ENCODE data around the gene ITGA2. TPM values are rescaled to one million over a fixed set of nuclear protein-coding genes. Genes with fewer than 3 reads are reported as not detected.

The ITGA2 gene
- total and polyA plus RNA-seq, 2 donors (not counting 1 experiment from before 2014, with no cell fraction given), result not detected

- TF ChIP-seq, protein P1, sequence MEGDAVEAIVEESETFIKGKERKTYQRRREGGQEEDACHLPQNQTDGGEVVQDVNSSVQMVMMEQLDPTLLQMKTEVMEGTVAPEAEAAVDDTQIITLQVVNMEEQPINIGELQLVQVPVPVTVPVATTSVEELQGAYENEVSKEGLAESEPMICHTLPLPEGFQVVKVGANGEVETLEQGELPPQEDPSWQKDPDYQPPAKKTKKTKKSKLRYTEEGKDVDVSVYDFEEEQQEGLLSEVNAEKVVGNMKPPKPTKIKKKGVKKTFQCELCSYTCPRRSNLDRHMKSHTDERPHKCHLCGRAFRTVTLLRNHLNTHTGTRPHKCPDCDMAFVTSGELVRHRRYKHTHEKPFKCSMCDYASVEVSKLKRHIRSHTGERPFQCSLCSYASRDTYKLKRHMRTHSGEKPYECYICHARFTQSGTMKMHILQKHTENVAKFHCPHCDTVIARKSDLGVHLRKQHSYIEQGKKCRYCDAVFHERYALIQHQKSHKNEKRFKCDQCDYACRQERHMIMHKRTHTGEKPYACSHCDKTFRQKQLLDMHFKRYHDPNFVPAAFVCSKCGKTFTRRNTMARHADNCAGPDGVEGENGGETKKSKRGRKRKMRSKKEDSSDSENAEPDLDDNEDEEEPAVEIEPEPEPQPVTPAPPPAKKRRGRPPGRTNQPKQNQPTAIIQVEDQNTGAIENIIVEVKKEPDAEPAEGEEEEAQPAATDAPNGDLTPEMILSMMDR (IDR thresholded peaks at IDR 0.05), result no peak
- TF ChIP-seq EZH2 (IDR thresholded peaks at IDR 0.05; ENCODE audit: borderline replicate concordance, insufficient read depth, low read depth, low read length, poor library complexity, severe bottlenecking), result no peak
- Histone ChIP-seq H3K79me2 (ENCODE audit: control insufficient read depth, insufficient read depth, low read length) (no peaks in the 10 kb centered on the region), H3K27ac (ENCODE audit: low read length in 2 of 2) (no peak overlapping the region), H2AFZ (ENCODE audit: insufficient read depth, low read depth, low read length, poor library complexity, severe bottlenecking) (no peak overlapping the region), H3K4me1 (ENCODE audit: control insufficient read depth in 2 of 2, insufficient read depth in 2 of 2, low read length in 2 of 2) (no peaks in the 10 kb centered on the region), H4K20me1 (ENCODE audit: control insufficient read depth, insufficient read depth, low read length, poor library complexity, severe bottlenecking) (no peaks in the 10 kb centered on the region), H3K4me2 (replicated peaks; ENCODE audit: low read depth, low read length, poor library complexity, severe bottlenecking) (no peak overlapping the region), H3K4me3 (ENCODE audit: control extremely low read depth in 1 of 5, extremely low read depth in 1 of 5, insufficient read depth in 1 of 5, low read depth in 2 of 5, low read length in 4 of 5) (no peak overlapping the region), H3K9ac (ENCODE audit: low read length) (no peak overlapping the region), H3K9me3 (ENCODE audit: control extremely low read depth in 1 of 3, control insufficient read depth in 2 of 3, insufficient read depth in 1 of 3, low read length in 2 of 3) (no peaks in the 10 kb centered on the region), H3K36me3 (replicated peaks in 1 of 2; ENCODE audit: control extremely low read depth in 1 of 2, control insufficient read depth in 1 of 2, extremely low read depth in 1 of 2, insufficient read depth in 2 of 2, low read length in 1 of 2) (no peaks in the 10 kb centered on the region), H3K27me3 (replicated peaks in 1 of 4; ENCODE audit: control extremely low read depth in 1 of 4, control insufficient read depth in 3 of 4, insufficient read depth in 4 of 4, low read length in 3 of 4) (no peaks in the 10 kb centered on the region)
- DNase-seq (no peak), ATAC-seq (ENCODE audit: low read depth) (no peak)
- no peaks in the 10 kb centered on the region for H3K27me3 Mint-ChIP-seq
- ChIA-PET CTCF (interaction anchor here (0.9 kb wide), 2 partner anchors 9 to 33 kb away, joined by 3 read pairs; no protein-coding TSS in a partner anchor), POLR2A (no interaction called here)
- intact Hi-C loops (cut with micrococcal nuclease), result no loop called here
- 59% methylated on average over 4 of the region's 5 CpGs for WGBS (ENCODE audit: insufficient coverage)
- no peak overlapping the region for H3K4me3 Mint-ChIP-seq
- H3K4me1 Mint-ChIP-seq, result peaks cover 7% of the 10 kb centered on the region
- no peak overlapping the region for H3K27ac Mint-ChIP-seq
- H3K9me3 Mint-ChIP-seq (ENCODE audit: insufficient read depth), result no peaks in the 10 kb centered on the region
Measured at GRCh38 chr5:53090229-53090628, 101.1 kb downstream of the ITGA2 start.

DNA sequence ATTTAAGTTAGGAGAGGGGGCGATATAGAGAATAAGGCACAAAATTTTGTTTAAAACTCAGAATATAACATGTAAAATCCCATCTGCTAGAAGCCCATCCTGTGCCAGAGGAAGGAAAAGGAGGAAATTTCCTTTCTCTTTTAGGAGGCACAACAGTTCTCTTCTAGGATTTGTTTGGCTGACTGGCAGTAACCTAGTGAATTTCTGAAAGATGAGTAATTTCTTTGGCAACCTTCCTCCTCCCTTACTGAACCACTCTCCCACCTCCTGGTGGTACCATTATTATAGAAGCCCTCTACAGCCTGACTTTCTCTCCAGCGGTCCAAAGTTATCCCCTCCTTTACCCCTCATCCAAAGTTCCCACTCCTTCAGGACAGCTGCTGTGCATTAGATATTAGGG is 102.1 kb downstream of the ITGA2 start:
- H3K4me1 Mint-ChIP-seq, result peaks cover 7% of the 10 kb centered on the region
- TF ChIP-seq, protein P1 (IDR thresholded peaks at IDR 0.05), result no peak
- no peak for TF ChIP-seq EZH2 (IDR thresholded peaks at IDR 0.05; ENCODE audit: borderline replicate concordance, insufficient read depth, low read depth, low read length, poor library complexity, severe bottlenecking)
- no CpG with 5 or more reads among the region's 2 CpGs for WGBS (ENCODE audit: insufficient coverage)
- Histone ChIP-seq H2AFZ (ENCODE audit: insufficient read depth, low read depth, low read length, poor library complexity, severe bottlenecking) (no peak overlapping the region), H4K20me1 (ENCODE audit: control insufficient read depth, insufficient read depth, low read length, poor library complexity, severe bottlenecking) (no peaks in the 10 kb centered on the region), H3K9ac (ENCODE audit: low read length) (no peak overlapping the region), H3K9me3 (ENCODE audit: control extremely low read depth in 1 of 3, control insufficient read depth in 2 of 3, insufficient read depth in 1 of 3, low read length in 2 of 3) (no peaks in the 10 kb centered on the region), H3K4me2 (replicated peaks; ENCODE audit: low read depth, low read length, poor library complexity, severe bottlenecking) (no peak overlapping the region), H3K79me2 (ENCODE audit: control insufficient read depth, insufficient read depth, low read length) (no peaks in the 10 kb centered on the region), H3K27ac (ENCODE audit: low read length in 2 of 2) (no peak overlapping the region), H3K4me3 (ENCODE audit: control extremely low read depth in 1 of 5, extremely low read depth in 1 of 5, insufficient read depth in 1 of 5, low read depth in 2 of 5, low read length in 4 of 5) (no peak overlapping the region), H3K36me3 (replicated peaks in 1 of 2; ENCODE audit: control extremely low read depth in 1 of 2, control insufficient read depth in 1 of 2, extremely low read depth in 1 of 2, insufficient read depth in 2 of 2, low read length in 1 of 2) (no peaks in the 10 kb centered on the region), H3K4me1 (ENCODE audit: control insufficient read depth in 2 of 2, insufficient read depth in 2 of 2, low read length in 2 of 2) (no peaks in the 10 kb centered on the region), H3K27me3 (replicated peaks in 1 of 4; ENCODE audit: control extremely low read depth in 1 of 4, control insufficient read depth in 3 of 4, insufficient read depth in 4 of 4, low read length in 3 of 4) (no peaks in the 10 kb centered on the region)
- no peak for DNase-seq
- intact Hi-C loops (cut with micrococcal nuclease), result no loop called here
- no peak overlapping the region for H3K4me3 Mint-ChIP-seq
- H3K9me3 Mint-ChIP-seq (ENCODE audit: insufficient read depth), result no peaks in the 10 kb centered on the region
- ATAC-seq (ENCODE audit: low read depth), result no peak
- POLR2A ChIA-PET, result no interaction called here
- H3K27me3 Mint-ChIP-seq, result no peaks in the 10 kb centered on the region
- H3K27ac Mint-ChIP-seq, result no peak overlapping the region
- CTCF ChIA-PET, result interaction anchor here (1.1 kb wide), 1 partner anchor 9 kb away, joined by 3 read pairs; no protein-coding TSS in a partner anchor

Data from B cell (primary cell).